Measurements from ENCODE around the gene LIPT1.

DNA sequence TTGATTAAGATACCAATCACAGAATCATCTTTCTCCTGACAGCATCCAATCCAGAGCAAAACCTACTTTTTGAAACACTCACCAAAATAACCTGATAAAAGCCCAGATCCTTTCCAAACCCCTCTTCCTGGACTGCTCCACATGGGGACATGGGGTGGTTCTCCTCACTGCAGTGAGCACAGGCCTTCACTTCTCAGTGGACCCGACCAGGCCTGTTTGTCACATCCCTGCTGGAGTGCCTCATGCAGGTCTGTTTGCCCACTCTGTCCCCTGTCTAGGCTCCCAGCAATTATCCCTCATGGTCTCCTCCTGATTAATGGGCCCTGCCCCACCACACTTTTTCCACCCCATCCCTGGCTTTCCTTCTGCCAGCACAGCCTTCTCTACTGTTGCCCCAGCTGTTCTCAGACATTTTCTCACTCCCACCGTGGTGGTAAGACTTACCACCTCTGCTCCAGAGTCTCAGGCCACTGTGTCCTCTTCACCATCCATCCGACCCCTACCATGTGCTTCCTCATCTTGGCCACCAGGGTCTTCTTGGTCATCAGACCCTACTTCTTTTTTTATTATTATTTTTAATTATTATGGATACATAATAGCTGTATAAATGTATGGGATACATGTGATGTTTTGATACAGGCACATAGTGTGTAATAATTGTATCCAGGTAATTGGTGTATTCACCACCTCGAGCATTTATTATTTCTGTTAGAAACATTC is 47.4 kb downstream of the LIPT1 start:
- no peak for TF ChIP-seq EZH2 (IDR thresholded peaks at IDR 0.05; ENCODE audit: insufficient read depth, low read length)
- TF ChIP-seq, protein P1, sequence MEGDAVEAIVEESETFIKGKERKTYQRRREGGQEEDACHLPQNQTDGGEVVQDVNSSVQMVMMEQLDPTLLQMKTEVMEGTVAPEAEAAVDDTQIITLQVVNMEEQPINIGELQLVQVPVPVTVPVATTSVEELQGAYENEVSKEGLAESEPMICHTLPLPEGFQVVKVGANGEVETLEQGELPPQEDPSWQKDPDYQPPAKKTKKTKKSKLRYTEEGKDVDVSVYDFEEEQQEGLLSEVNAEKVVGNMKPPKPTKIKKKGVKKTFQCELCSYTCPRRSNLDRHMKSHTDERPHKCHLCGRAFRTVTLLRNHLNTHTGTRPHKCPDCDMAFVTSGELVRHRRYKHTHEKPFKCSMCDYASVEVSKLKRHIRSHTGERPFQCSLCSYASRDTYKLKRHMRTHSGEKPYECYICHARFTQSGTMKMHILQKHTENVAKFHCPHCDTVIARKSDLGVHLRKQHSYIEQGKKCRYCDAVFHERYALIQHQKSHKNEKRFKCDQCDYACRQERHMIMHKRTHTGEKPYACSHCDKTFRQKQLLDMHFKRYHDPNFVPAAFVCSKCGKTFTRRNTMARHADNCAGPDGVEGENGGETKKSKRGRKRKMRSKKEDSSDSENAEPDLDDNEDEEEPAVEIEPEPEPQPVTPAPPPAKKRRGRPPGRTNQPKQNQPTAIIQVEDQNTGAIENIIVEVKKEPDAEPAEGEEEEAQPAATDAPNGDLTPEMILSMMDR (IDR thresholded peaks at IDR 0.05; ENCODE audit: insufficient read depth, low read depth, low read length), result no peak

All from astrocyte (in vitro differentiated cells and primary cell).